ENCODE results near the gene CAMKK2.

DNA sequence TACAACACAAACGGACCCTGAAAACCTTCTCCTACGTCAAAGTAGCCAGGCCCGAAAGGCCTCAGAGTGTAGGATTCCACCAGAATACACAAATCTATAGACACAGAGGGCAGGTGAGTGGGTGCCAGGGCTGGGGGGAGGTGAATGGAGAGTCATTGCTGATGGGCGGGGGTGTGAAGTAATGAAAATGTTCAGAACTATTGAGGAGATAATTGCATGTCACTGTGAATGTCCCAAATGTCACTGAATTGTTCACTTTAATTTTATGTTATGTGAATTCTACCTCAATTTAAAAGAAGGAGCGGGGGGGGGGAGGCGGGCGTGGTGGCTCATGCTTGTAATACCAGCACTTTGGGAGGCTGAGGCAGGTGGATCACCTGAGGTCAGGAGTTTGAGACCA, 50.6 kb downstream of the CAMKK2 start:
- TF ChIP-seq POLR2AphosphoS5 (IDR thresholded peaks at IDR 0.05; ENCODE audit: low read depth, low read length) (no peak), POLR2A (IDR thresholded peaks at IDR 0.05; ENCODE audit: low read depth, low read length) (no peak)
